Neural progenitor cell (in vitro differentiated cells): ENCODE data around the gene EIF3M. TPM values are rescaled to one million over a fixed set of nuclear protein-coding genes. Genes with fewer than 3 reads are reported as not detected.

ENCODE experiments used
- DNase-seq: peaks from one replicate; pipeline ENCODE4 v3.0.0-alpha.2; 2016; ENCODE audit warnings: low spot score
- H2AFZ ChIP-seq: fragments of 200-600 bp; sonication (generic); replicated peaks from 2 replicates; pipeline ENCODE4 v1.6.1; 2016; ENCODE audit warnings: antibody characterized with exemption
- H3F3A ChIP-seq: fragments of 200-600 bp; sonication (generic); 2 replicates; pipeline ENCODE4 v1.6.1; 2016; ENCODE audit warnings: antibody characterized with exemption, low read depth
- H3K27ac ChIP-seq: fragments of 200-600 bp; sonication (generic); 2 replicates; pipeline ENCODE4 v1.5.1; 2016; ENCODE audit warnings: mild to moderate bottlenecking
- H3K27me3 ChIP-seq: fragments of 200-600 bp; sonication (generic); 2 replicates; pipeline ENCODE4 v1.6.1; 2016; ENCODE audit warnings: mild to moderate bottlenecking, moderate library complexity
- H3K36me3 ChIP-seq: fragments of 200-600 bp; sonication (generic); 2 replicates; pipeline ENCODE4 v1.5.1; 2016
- H3K4me1 ChIP-seq: fragments of 200-600 bp; sonication (generic); 2 replicates; pipeline ENCODE4 v1.6.1; 2016; ENCODE audit warnings: mixed run types
- H3K4me2 ChIP-seq: fragments of 200-600 bp; sonication (generic); 2 replicates; pipeline ENCODE4 v1.6.1; 2016
- H3K4me3 ChIP-seq: fragments of 200-600 bp; sonication (generic); 2 replicates; pipeline ENCODE4 v1.5.1; 2016
- H3K79me2 ChIP-seq: fragments of 200-600 bp; sonication (generic); 2 replicates; pipeline ENCODE4 v1.6.1; 2016; ENCODE audit warnings: low read depth
- H3K9ac ChIP-seq: fragments of 200-600 bp; sonication (generic); 2 replicates; pipeline ENCODE4 v1.6.1; 2016
- H3K9me3 ChIP-seq: fragments of 200-600 bp; sonication (generic); 2 replicates; pipeline ENCODE4 v1.5.1; 2016; ENCODE audit warnings: low read depth
- H4K20me1 ChIP-seq: fragments of 200-600 bp; sonication (generic); 2 replicates; pipeline ENCODE4 v1.6.1; 2016; ENCODE audit warnings: low read depth
- H3K27ac Mint-ChIP-seq: 3 replicates; pipeline ENCODE4 v1.8.0; 2021; ENCODE audit warnings: mixed read lengths
- H3K27me3 Mint-ChIP-seq: 2 replicates; pipeline ENCODE4 v1.8.0; 2022; ENCODE audit warnings: low read depth, mild to moderate bottlenecking, inconsistent platforms, moderate library complexity, mixed read lengths; ENCODE audit not compliant: insufficient read depth
- H3K36me3 Mint-ChIP-seq: 3 replicates; pipeline ENCODE4 v1.8.0; 2021; ENCODE audit warnings: mixed read lengths
- H3K4me1 Mint-ChIP-seq: 3 replicates; pipeline ENCODE4 v1.8.0; 2021; ENCODE audit warnings: mixed read lengths
- H3K4me3 Mint-ChIP-seq: 3 replicates; pipeline ENCODE4 v1.8.0; 2021; ENCODE audit warnings: mild to moderate bottlenecking, moderate library complexity, mixed read lengths
- H3K9me3 Mint-ChIP-seq: 3 replicates; pipeline ENCODE4 v1.8.0; 2020; ENCODE audit warnings: mixed read lengths
- CTCF ChIP-seq: fragments of 200-600 bp; sonication (generic); IDR thresholded peaks from 2 replicates; pipeline ENCODE4 v1.5.1; 2017; ENCODE audit warnings: antibody characterized with exemption, mild to moderate bottlenecking
- EZH2 ChIP-seq: fragments of 200-600 bp; sonication (generic); IDR thresholded peaks from 2 replicates; pipeline ENCODE4 v1.6.1; 2017; ENCODE audit warnings: antibody characterized with exemption, mild to moderate bottlenecking, moderate library complexity
- EZH2phosphoT487 ChIP-seq: fragments of 200-600 bp; sonication (generic); IDR thresholded peaks from 2 replicates; pipeline ENCODE4 v1.6.1; 2017; ENCODE audit warnings: antibody characterized with exemption
- total RNA-seq: library from RNA; depleted of rRNA; stranded (reverse); fragments of >200 nt; gene quantifications from 2 replicates; pipeline ENCODE4 v1.2.3, GENCODE V29; 2015; ENCODE audit warnings: low replicate concordance

The EIF3M gene
- total RNA-seq, 1 donor from 2014 or later: 1,051 TPM

GRCh38 chr11:32566517-32566916 lies 17.1 kb upstream of the EIF3M start:
- Mint-ChIP-seq H3K4me3 (no peak overlapping the region), H3K4me1 (peaks cover 11% of the 10 kb centered on the region), H3K27me3 (no peaks in the 10 kb centered on the region), H3K36me3 (no peaks in the 10 kb centered on the region), H3K9me3 (no peaks in the 10 kb centered on the region), H3K27ac (no peak overlapping the region)
- H2AFZ ChIP-seq: no peak overlapping the region
- no peaks in the 10 kb centered on the region for H4K20me1 ChIP-seq
- no peak overlapping the region for H3K4me3 ChIP-seq
- peaks cover 10% of the 10 kb centered on the region for H3K4me1 ChIP-seq
- H3F3A ChIP-seq: no peaks in the 10 kb centered on the region
- no peaks in the 10 kb centered on the region for H3K9me3 ChIP-seq
- no peak overlapping the region for H3K27ac ChIP-seq
- TF ChIP-seq EZH2 (no peak), EZH2phosphoT487 (no peak), CTCF (no peak)
- no peaks in the 10 kb centered on the region for H3K79me2 ChIP-seq
- no peaks in the 10 kb centered on the region for H3K36me3 ChIP-seq
- DNase-seq: no peak
- no peak overlapping the region for H3K4me2 ChIP-seq
- H3K9ac ChIP-seq: no peak overlapping the region
- no peaks in the 10 kb centered on the region for H3K27me3 ChIP-seq

GRCh38 chr11:32567154-32567553 lies 16.5 kb upstream of the EIF3M start:
- Histone ChIP-seq H2AFZ (no peak overlapping the region), H3F3A (no peaks in the 10 kb centered on the region), H3K4me2 (no peak overlapping the region), H3K27me3 (no peaks in the 10 kb centered on the region), H3K27ac (no peak overlapping the region), H3K9me3 (no peaks in the 10 kb centered on the region), H3K9ac (no peak overlapping the region), H3K4me1 (peaks cover 11% of the 10 kb centered on the region), H3K79me2 (no peaks in the 10 kb centered on the region), H4K20me1 (no peaks in the 10 kb centered on the region), H3K36me3 (no peaks in the 10 kb centered on the region), H3K4me3 (no peak overlapping the region)
- H3K27me3 Mint-ChIP-seq: no peaks in the 10 kb centered on the region
- no peaks in the 10 kb centered on the region for H3K36me3 Mint-ChIP-seq
- no peak overlapping the region for H3K4me3 Mint-ChIP-seq
- H3K27ac Mint-ChIP-seq: no peak overlapping the region
- TF ChIP-seq EZH2phosphoT487: no peak
- TF ChIP-seq CTCF: no peak
- no peak for TF ChIP-seq EZH2
- H3K9me3 Mint-ChIP-seq: no peaks in the 10 kb centered on the region
- DNase-seq: no peak
- H3K4me1 Mint-ChIP-seq: peaks cover 11% of the 10 kb centered on the region

- Mint-ChIP-seq H3K9me3 (no peaks in the 10 kb centered on the region), H3K27ac (no peak overlapping the region)
These were observed 14.2 kb upstream of the EIF3M start for GRCh38 chr11:32569313-32569881.

DNA sequence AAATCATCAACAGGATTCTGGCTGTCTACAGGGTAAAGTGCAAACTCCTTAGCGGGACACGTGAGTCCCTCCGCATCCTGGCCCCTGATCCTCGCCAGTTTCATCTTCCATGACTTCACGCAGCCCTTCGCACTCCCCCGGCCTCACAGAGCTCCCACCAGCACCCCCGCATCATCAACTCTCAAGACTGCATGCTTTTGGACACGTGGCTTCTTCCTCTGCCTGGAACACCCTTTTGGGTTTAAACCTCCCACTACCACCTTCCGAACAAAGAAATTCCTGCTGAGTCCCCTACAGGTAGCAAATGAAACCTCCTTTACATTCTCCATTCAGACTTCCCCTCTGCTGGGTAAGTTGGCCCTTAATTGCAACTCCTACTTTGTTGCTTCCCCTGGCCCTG lies 12.6 kb upstream of the EIF3M start:
- Histone ChIP-seq H3K9me3 (no peaks in the 10 kb centered on the region), H3K36me3 (no peaks in the 10 kb centered on the region), H3K4me2 (no peak overlapping the region), H3F3A (no peaks in the 10 kb centered on the region), H4K20me1 (no peaks in the 10 kb centered on the region), H3K27me3 (no peaks in the 10 kb centered on the region), H3K4me1 (peaks cover 11% of the 10 kb centered on the region), H2AFZ (peak overlapping the region; percentile 94), H3K79me2 (no peaks in the 10 kb centered on the region), H3K4me3 (no peak overlapping the region), H3K9ac (no peak overlapping the region), H3K27ac (no peak overlapping the region)
- H3K9me3 Mint-ChIP-seq: no peaks in the 10 kb centered on the region
- H3K27ac Mint-ChIP-seq: no peak overlapping the region
- TF ChIP-seq CTCF (peak; percentile 25), EZH2 (no peak)
- no peaks in the 10 kb centered on the region for H3K27me3 Mint-ChIP-seq
- no peak overlapping the region for H3K4me3 Mint-ChIP-seq
- H3K4me1 Mint-ChIP-seq: peaks cover 3% of the 10 kb centered on the region
- DNase-seq: peak; percentile 49
- no peaks in the 10 kb centered on the region for H3K36me3 Mint-ChIP-seq

More at GRCh38 chr11:32569313-32569881, 14.2 kb upstream of the EIF3M start:
- Histone ChIP-seq H3K79me2 (no peaks in the 10 kb centered on the region), H3K9ac (no peak overlapping the region), H4K20me1 (no peaks in the 10 kb centered on the region), H3K36me3 (no peaks in the 10 kb centered on the region), H3K9me3 (no peaks in the 10 kb centered on the region), H3K4me1 (peaks cover 11% of the 10 kb centered on the region), H3K27ac (no peak overlapping the region), H3K4me3 (no peak overlapping the region), H3K4me2 (no peak overlapping the region), H3K27me3 (no peaks in the 10 kb centered on the region), H3F3A (no peaks in the 10 kb centered on the region), H2AFZ (no peak overlapping the region)
- H3K27me3 Mint-ChIP-seq: no peaks in the 10 kb centered on the region
- H3K4me1 Mint-ChIP-seq: peaks cover 3% of the 10 kb centered on the region
- H3K36me3 Mint-ChIP-seq: no peaks in the 10 kb centered on the region
- TF ChIP-seq EZH2phosphoT487: no peak
- no peak overlapping the region for H3K4me3 Mint-ChIP-seq
- no peak for DNase-seq
